Right renal cortex interstitium (tissue), 3 donors: ENCODE measurements around the gene NAIP. TPM values are rescaled to one million over a fixed set of nuclear protein-coding genes. Genes with fewer than 3 reads are reported as not detected.

ENCODE experiments used
- polyA plus RNA-seq, 3 donors: library from polyadenylated mRNA; unstranded; fragments of 120-200 nt; gene quantifications; one replicate each; pipeline ENCODE4 v1.2.1, GENCODE V29; 2013; ENCODE audit not compliant: insufficient read length in 3 of 3

The NAIP gene
- polyA plus RNA-seq, 3 donors = 14.5 to 18.1 (median 14.8) TPM

Other genes with a start within 250 kb of the NAIP start
- 10 to 100 TPM in 2 of 3 donors, 1 to 10 TPM in 1; 9.1 to 10.9 (median 10.0) TPM for gene SERF1A, start 124.7 kb downstream of the NAIP start, polyA plus RNA-seq
- gene SMN1, start 100.3 kb downstream of the NAIP start, polyA plus RNA-seq = 10 to 100 TPM; 55.2 to 81.0 (median 61.1) TPM
- gene GTF2H2, start 42.3 kb upstream of the NAIP start, polyA plus RNA-seq = 10 to 100 TPM; 17.2 to 18.5 (median 18.2) TPM